H9 (cell line): ENCODE measurements around the gene TTC39C. TPM values are rescaled to one million over a fixed set of nuclear protein-coding genes. Genes with fewer than 3 reads are reported as not detected.

Source experiments
- DNase-seq: peaks from one replicate; pipeline ENCODE4 v3.0.0-alpha.2; 2017
- H2AFZ ChIP-seq: one replicate; pipeline ENCODE4 v1.6.1; 2013; ENCODE audit warnings: mild to moderate bottlenecking, low read length, control low read depth, moderate library complexity
- H2AK5ac ChIP-seq: 2 replicates; pipeline ENCODE4 v1.6.1; 2013; ENCODE audit warnings: low read length, control low read depth, mixed read lengths; ENCODE audit not compliant: insufficient read length
- H2BK120ac ChIP-seq: one replicate; pipeline ENCODE4 v1.6.1; 2013; ENCODE audit warnings: low read depth, mild to moderate bottlenecking, low read length, control low read depth, inconsistent platforms; ENCODE audit not compliant: poor library complexity, severe bottlenecking
- H2BK12ac ChIP-seq: 2 replicates; pipeline ENCODE4 v1.6.1; 2013; ENCODE audit warnings: low read length, control low read depth, mixed read lengths, low read depth; ENCODE audit not compliant: insufficient read length
- H2BK15ac ChIP-seq: 2 replicates; pipeline ENCODE4 v1.6.1; 2013; ENCODE audit warnings: low read depth, low read length, control low read depth
- H2BK20ac ChIP-seq: one replicate; pipeline ENCODE4 v1.6.1; 2013; ENCODE audit warnings: low read depth, mild to moderate bottlenecking, low read length, control low read depth, inconsistent platforms; ENCODE audit not compliant: poor library complexity, severe bottlenecking
- H2BK5ac ChIP-seq: 2 replicates; pipeline ENCODE4 v1.6.1; 2013; ENCODE audit warnings: low read length, control low read depth, mixed read lengths; ENCODE audit not compliant: insufficient read length
- H3K14ac ChIP-seq: 2 replicates; pipeline ENCODE4 v1.6.1; 2013; ENCODE audit warnings: low read length, control low read depth; ENCODE audit not compliant: insufficient read depth
- H3K18ac ChIP-seq: 2 replicates; pipeline ENCODE4 v1.6.1; 2013; ENCODE audit warnings: low read depth, mild to moderate bottlenecking, mixed read lengths, low read length, control low read depth; ENCODE audit not compliant: insufficient read length
- H3K23ac ChIP-seq: 2 replicates; pipeline ENCODE4 v1.6.1; 2013; ENCODE audit warnings: low read length, control low read depth, mixed read lengths, low read depth; ENCODE audit not compliant: insufficient read length
- H3K23me2 ChIP-seq: 2 replicates; pipeline ENCODE4 v1.6.1; 2013; ENCODE audit warnings: low read depth, mild to moderate bottlenecking, mixed read lengths, low read length, control low read depth; ENCODE audit not compliant: insufficient read length, poor library complexity, severe bottlenecking
- H3K27ac ChIP-seq: 2 replicates; pipeline ENCODE4 v1.5.1; 2013; ENCODE audit warnings: low read length, control low read depth, mixed read lengths, low read depth; ENCODE audit not compliant: insufficient read length
- H3K27me3 ChIP-seq: 2 replicates; pipeline ENCODE4 v1.6.1; 2013; ENCODE audit warnings: low read length, control low read depth, inconsistent platforms; ENCODE audit not compliant: insufficient read depth
- H3K4ac ChIP-seq: 2 replicates; pipeline ENCODE4 v1.6.1; 2013; ENCODE audit warnings: low read depth, mild to moderate bottlenecking, control low read depth, inconsistent platforms, low read length, moderate library complexity
- H3K4me1 ChIP-seq: 2 replicates; pipeline ENCODE4 v1.6.1; 2013; ENCODE audit warnings: low read length, control low read depth, inconsistent platforms; ENCODE audit not compliant: insufficient read depth
- H3K4me2 ChIP-seq: 2 replicates; pipeline ENCODE4 v1.6.1; 2013; ENCODE audit warnings: low read length, control low read depth, mixed read lengths; ENCODE audit not compliant: insufficient read length, insufficient read depth
- H3K56ac ChIP-seq: 2 replicates; pipeline ENCODE4 v1.6.1; 2013; ENCODE audit warnings: low read depth, mild to moderate bottlenecking, mixed read lengths, low read length, control low read depth; ENCODE audit not compliant: insufficient read length
- H3K79me1 ChIP-seq: 2 replicates; pipeline ENCODE4 v1.6.1; 2013; ENCODE audit warnings: low read depth, mild to moderate bottlenecking, moderate library complexity, low read length, control low read depth, inconsistent platforms; ENCODE audit not compliant: insufficient read depth, poor library complexity, severe bottlenecking
- H3K79me2 ChIP-seq: 2 replicates; pipeline ENCODE4 v1.6.1; 2013; ENCODE audit warnings: low read length, control low read depth, inconsistent platforms; ENCODE audit not compliant: insufficient read depth
- H3K9ac ChIP-seq: 2 replicates; pipeline ENCODE4 v1.6.1; 2013; ENCODE audit warnings: low read length, control low read depth, mixed read lengths; ENCODE audit not compliant: insufficient read length; ENCODE audit errors: extremely low read depth
- H3K9me3 ChIP-seq: one replicate; pipeline ENCODE4 v1.6.1; 2013; ENCODE audit warnings: low read depth, low read length, inconsistent platforms; ENCODE audit not compliant: control insufficient read depth
- H3T11ph ChIP-seq: one replicate; pipeline ENCODE4 v1.6.1; 2013; ENCODE audit warnings: mild to moderate bottlenecking, low read length, control low read depth, inconsistent platforms
- H4K20me1 ChIP-seq: one replicate; pipeline ENCODE4 v1.6.1; 2013; ENCODE audit not compliant: control insufficient read depth, insufficient read length, insufficient read depth
- H4K5ac ChIP-seq: 2 replicates; pipeline ENCODE4 v1.6.1; 2013; ENCODE audit warnings: low read depth, mild to moderate bottlenecking, mixed read lengths, low read length, control low read depth; ENCODE audit not compliant: insufficient read length
- H4K8ac ChIP-seq: replicated peaks from 2 replicates; pipeline ENCODE4 v1.6.1; 2013; ENCODE audit warnings: low read length, control low read depth, mixed read lengths, low read depth; ENCODE audit not compliant: insufficient read length
- H4K91ac ChIP-seq: 2 replicates; pipeline ENCODE4 v1.6.1; 2013; ENCODE audit warnings: low read depth, mild to moderate bottlenecking, moderate library complexity, mixed read lengths, low read length, control low read depth; ENCODE audit not compliant: insufficient read length
- H3K27ac Mint-ChIP-seq, 3 experiments: 2 replicates in 2 of 3; 3 replicates in 1 of 3; pipeline ENCODE4 v1.8.0; 2020 to 2021; ENCODE audit warnings: mixed read lengths in 3 of 3, mild to moderate bottlenecking in 1 of 3, moderate library complexity in 1 of 3
- H3K27me3 Mint-ChIP-seq: 2 replicates; pipeline ENCODE4 v1.8.0; 2021; ENCODE audit warnings: low read depth, mild to moderate bottlenecking, moderate library complexity, mixed read lengths
- H3K36me3 Mint-ChIP-seq, 3 experiments: 2 replicates in 2 of 3; 3 replicates in 1 of 3; pipeline ENCODE4 v1.8.0; 2020 to 2021; ENCODE audit warnings: low read depth in 3 of 3, mixed read lengths in 3 of 3; ENCODE audit not compliant: insufficient read depth in 1 of 3
- H3K4me1 Mint-ChIP-seq, 2 experiments: 2 replicates each; pipeline ENCODE4 v1.8.0; 2020; ENCODE audit warnings: mixed read lengths in 2 of 2
- H3K4me3 Mint-ChIP-seq, 2 experiments: 2 replicates in 1 of 2; 3 replicates in 1 of 2; pipeline ENCODE4 v1.8.0; 2020 to 2021; ENCODE audit warnings: mild to moderate bottlenecking in 2 of 2, mixed read lengths in 2 of 2, moderate library complexity in 1 of 2
- H3K9me3 Mint-ChIP-seq, 2 experiments: 2 replicates in 1 of 2; 3 replicates in 1 of 2; pipeline ENCODE4 v1.8.0; 2020; ENCODE audit warnings: mild to moderate bottlenecking in 2 of 2, mixed read lengths in 2 of 2, moderate library complexity in 1 of 2
- WGBS: extraction: QIAGEN DNeasy Blood & Tissue Kit; methylation state at CpG from one replicate; pipeline ENCODE4 v1.1.7; 2013; ENCODE audit warnings: missing lambda C conversion rate, low lambda C conversion rate, mixed read lengths; ENCODE audit not compliant: insufficient read length; ENCODE audit errors: extremely low coverage; 5-methylcytosine and 5-hydroxymethylcytosine counted together
- total RNA-seq: library from RNA; stranded (reverse); gene quantifications from 2 replicates; pipeline ENCODE4 v1.2.1, GENCODE V29; 2021
- TF ChIP-seq, protein P1 (sequence below): fragments of 200-600 bp; sonication (generic); conservative IDR thresholded peaks from 3 replicates; pipeline ENCODE4 v1.8.0; 2021; ENCODE audit warnings: antibody characterized with exemption, mild to moderate bottlenecking

Gene TTC39C
- total RNA-seq, 1 experiment from 2014 or later = 18.0 TPM

DNA sequence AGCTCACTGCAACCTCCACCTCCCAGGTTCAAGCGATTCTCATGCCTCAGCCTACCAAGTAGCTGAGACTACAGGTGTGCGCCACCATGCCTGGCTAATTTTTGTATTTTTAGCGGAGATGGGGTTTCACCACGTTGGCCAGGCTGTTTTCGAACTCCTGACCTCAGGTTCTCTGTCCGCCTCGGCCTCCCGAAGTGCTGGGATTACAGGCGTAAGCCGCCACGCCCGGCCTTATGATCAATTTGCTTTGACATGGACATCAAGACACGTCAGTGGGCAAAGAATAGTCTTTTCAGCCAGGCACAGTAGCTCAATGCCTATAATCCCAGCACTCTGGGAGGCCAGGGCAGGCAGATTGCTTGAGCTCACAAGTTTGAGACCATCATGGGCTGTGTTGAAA lies 76.3 kb downstream of the TTC39C start:
- Histone ChIP-seq H3K79me1 (no peaks in the 10 kb centered on the region), H3K23ac (no peak overlapping the region), H3K14ac (no peak overlapping the region), H3K9me3 (no peaks in the 10 kb centered on the region), H3K4me2 (no peak overlapping the region), H2BK20ac (no peak overlapping the region), H2BK5ac (no peak overlapping the region), H3K18ac (no peak overlapping the region), H3T11ph (no peak overlapping the region), H3K4ac (no peak overlapping the region), H3K4me1 (no peaks in the 10 kb centered on the region), H2BK120ac (no peak overlapping the region), H3K27ac (no peak overlapping the region), H2AFZ (no peak overlapping the region), H2BK15ac (no peak overlapping the region), H3K79me2 (0 out of 2 replicates have a peak, but pooled peaks cover 2% of the 10 kb centered on the region), H4K8ac (no peak overlapping the region), H3K56ac (no peak overlapping the region), H3K9ac (no peak overlapping the region), H3K27me3 (no peaks in the 10 kb centered on the region), H4K5ac (no peak overlapping the region), H4K91ac (no peak overlapping the region), H2AK5ac (no peak overlapping the region), H2BK12ac (no peak overlapping the region), H3K23me2 (no peaks in the 10 kb centered on the region), H4K20me1 (no peaks in the 10 kb centered on the region)
- H3K4me3 Mint-ChIP-seq = no peak overlapping the region
- no peaks in the 10 kb centered on the region for H3K9me3 Mint-ChIP-seq
- H3K27ac Mint-ChIP-seq = no peak overlapping the region
- TF ChIP-seq, protein P1, sequence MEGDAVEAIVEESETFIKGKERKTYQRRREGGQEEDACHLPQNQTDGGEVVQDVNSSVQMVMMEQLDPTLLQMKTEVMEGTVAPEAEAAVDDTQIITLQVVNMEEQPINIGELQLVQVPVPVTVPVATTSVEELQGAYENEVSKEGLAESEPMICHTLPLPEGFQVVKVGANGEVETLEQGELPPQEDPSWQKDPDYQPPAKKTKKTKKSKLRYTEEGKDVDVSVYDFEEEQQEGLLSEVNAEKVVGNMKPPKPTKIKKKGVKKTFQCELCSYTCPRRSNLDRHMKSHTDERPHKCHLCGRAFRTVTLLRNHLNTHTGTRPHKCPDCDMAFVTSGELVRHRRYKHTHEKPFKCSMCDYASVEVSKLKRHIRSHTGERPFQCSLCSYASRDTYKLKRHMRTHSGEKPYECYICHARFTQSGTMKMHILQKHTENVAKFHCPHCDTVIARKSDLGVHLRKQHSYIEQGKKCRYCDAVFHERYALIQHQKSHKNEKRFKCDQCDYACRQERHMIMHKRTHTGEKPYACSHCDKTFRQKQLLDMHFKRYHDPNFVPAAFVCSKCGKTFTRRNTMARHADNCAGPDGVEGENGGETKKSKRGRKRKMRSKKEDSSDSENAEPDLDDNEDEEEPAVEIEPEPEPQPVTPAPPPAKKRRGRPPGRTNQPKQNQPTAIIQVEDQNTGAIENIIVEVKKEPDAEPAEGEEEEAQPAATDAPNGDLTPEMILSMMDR = no peak
- no peaks in the 10 kb centered on the region for H3K4me1 Mint-ChIP-seq
- no peak for DNase-seq
- H3K36me3 Mint-ChIP-seq = peaks cover 3 to 4% (median 3%) of the 10 kb centered on the region in 3 experiments; a peak in 4 of 7 replicates
- no peaks in the 10 kb centered on the region for H3K27me3 Mint-ChIP-seq
- no CpG with 5 or more reads among the region's 13 CpGs for WGBS
